ENCODE data around the gene GPR31.
"Not testable (repeated sequence)": the region's sequence is repeated elsewhere in the genome, so short reads cannot be mapped to it uniquely, and the experiment has no call there.

- TF ChIP-seq YY1 (IDR thresholded peaks at IDR 0.05; ENCODE audit: low read depth); EZH2phosphoT487 (IDR thresholded peaks at IDR 0.05; ENCODE audit: borderline replicate concordance, low read depth); TAF1 (IDR thresholded peaks at IDR 0.05; ENCODE audit: borderline replicate concordance, low read depth, low read length); SIN3A (IDR thresholded peaks at IDR 0.05; ENCODE audit: borderline replicate concordance, low read depth, low read length); GABPA (IDR thresholded peaks at IDR 0.05; ENCODE audit: low read depth); EP300 (IDR thresholded peaks at IDR 0.05; ENCODE audit: borderline replicate concordance in 1 of 2, low read depth in 1 of 2, low read length in 1 of 2); RXRA (IDR thresholded peaks at IDR 0.05; ENCODE audit: borderline replicate concordance, low read depth): not testable (repeated sequence)
- TF ChIP-seq, protein P1, sequence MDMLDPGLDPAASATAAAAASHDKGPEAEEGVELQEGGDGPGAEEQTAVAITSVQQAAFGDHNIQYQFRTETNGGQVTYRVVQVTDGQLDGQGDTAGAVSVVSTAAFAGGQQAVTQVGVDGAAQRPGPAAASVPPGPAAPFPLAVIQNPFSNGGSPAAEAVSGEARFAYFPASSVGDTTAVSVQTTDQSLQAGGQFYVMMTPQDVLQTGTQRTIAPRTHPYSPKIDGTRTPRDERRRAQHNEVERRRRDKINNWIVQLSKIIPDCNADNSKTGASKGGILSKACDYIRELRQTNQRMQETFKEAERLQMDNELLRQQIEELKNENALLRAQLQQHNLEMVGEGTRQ (IDR thresholded peaks at IDR 0.05; ENCODE audit: borderline replicate concordance, low read depth, low read length): not testable (repeated sequence)
- TF ChIP-seq, protein P2, sequence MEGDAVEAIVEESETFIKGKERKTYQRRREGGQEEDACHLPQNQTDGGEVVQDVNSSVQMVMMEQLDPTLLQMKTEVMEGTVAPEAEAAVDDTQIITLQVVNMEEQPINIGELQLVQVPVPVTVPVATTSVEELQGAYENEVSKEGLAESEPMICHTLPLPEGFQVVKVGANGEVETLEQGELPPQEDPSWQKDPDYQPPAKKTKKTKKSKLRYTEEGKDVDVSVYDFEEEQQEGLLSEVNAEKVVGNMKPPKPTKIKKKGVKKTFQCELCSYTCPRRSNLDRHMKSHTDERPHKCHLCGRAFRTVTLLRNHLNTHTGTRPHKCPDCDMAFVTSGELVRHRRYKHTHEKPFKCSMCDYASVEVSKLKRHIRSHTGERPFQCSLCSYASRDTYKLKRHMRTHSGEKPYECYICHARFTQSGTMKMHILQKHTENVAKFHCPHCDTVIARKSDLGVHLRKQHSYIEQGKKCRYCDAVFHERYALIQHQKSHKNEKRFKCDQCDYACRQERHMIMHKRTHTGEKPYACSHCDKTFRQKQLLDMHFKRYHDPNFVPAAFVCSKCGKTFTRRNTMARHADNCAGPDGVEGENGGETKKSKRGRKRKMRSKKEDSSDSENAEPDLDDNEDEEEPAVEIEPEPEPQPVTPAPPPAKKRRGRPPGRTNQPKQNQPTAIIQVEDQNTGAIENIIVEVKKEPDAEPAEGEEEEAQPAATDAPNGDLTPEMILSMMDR (IDR thresholded peaks at IDR 0.05): not testable (repeated sequence)
- TF ChIP-seq, protein P3, sequence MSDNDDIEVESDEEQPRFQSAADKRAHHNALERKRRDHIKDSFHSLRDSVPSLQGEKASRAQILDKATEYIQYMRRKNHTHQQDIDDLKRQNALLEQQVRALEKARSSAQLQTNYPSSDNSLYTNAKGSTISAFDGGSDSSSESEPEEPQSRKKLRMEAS (IDR thresholded peaks at IDR 0.05; ENCODE audit: low read depth): not testable (repeated sequence)
These were observed 21.3 kb upstream of the GPR31 start for GRCh38 chr6:167178896-167179655.

Measured in SK-N-SH (cell line).